22Rv1 (cell line): ENCODE measurements around the gene NIT1.

Source experiments
- CTCF ChIP-seq: fragments of 450-650 bp; IDR thresholded peaks from 2 replicates; pipeline ENCODE4 v1.5.1; 2017; ENCODE audit warnings: mild to moderate bottlenecking
- ZFX ChIP-seq: fragments of 450-650 bp; IDR thresholded peaks from 2 replicates; pipeline ENCODE4 v1.6.1; 2017; ENCODE audit warnings: antibody characterized with exemption, borderline replicate concordance

GRCh38 chr1:161153176-161153575, 35.3 kb downstream of the NIT1 start:
- TF ChIP-seq CTCF (no peak), ZFX (no peak)
